ENCODE results near the gene ARFGAP3.

GRCh38 chr22:42872821-42873220 lies 15.7 kb upstream of the ARFGAP3 start:
- no peak for TF ChIP-seq POLR2A (IDR thresholded peaks at IDR 0.05; ENCODE audit: extremely low read depth, insufficient read length)
- TF ChIP-seq, protein P1, sequence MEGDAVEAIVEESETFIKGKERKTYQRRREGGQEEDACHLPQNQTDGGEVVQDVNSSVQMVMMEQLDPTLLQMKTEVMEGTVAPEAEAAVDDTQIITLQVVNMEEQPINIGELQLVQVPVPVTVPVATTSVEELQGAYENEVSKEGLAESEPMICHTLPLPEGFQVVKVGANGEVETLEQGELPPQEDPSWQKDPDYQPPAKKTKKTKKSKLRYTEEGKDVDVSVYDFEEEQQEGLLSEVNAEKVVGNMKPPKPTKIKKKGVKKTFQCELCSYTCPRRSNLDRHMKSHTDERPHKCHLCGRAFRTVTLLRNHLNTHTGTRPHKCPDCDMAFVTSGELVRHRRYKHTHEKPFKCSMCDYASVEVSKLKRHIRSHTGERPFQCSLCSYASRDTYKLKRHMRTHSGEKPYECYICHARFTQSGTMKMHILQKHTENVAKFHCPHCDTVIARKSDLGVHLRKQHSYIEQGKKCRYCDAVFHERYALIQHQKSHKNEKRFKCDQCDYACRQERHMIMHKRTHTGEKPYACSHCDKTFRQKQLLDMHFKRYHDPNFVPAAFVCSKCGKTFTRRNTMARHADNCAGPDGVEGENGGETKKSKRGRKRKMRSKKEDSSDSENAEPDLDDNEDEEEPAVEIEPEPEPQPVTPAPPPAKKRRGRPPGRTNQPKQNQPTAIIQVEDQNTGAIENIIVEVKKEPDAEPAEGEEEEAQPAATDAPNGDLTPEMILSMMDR (IDR thresholded peaks at IDR 0.05; ENCODE audit: low read depth, low read length) = no peak

All from NB4 (cell line).